ENCODE data around the gene AOC3.

GRCh38 chr17:42882166-42882565, 31.2 kb downstream of the AOC3 start:
- TF ChIP-seq CTCF (IDR thresholded peaks at IDR 0.05; ENCODE audit: borderline replicate concordance, extremely low read depth, low read length, poor library complexity, severe bottlenecking) (no peak), EZH2 (IDR thresholded peaks at IDR 0.05; ENCODE audit: borderline replicate concordance, low read depth, low read length, severe bottlenecking) (no peak)
